Measurements from ENCODE around the gene METTL26. TPM values are rescaled to one million over a fixed set of nuclear protein-coding genes. Genes with fewer than 3 reads are reported as not detected.

Gene METTL26
- total and polyA plus RNA-seq, 9 of the 15 experiments (the other 6 are each of a cell fraction or from before 2014, with no cell fraction given) = 7.3 to 262 (median 80.9) TPM

DNA sequence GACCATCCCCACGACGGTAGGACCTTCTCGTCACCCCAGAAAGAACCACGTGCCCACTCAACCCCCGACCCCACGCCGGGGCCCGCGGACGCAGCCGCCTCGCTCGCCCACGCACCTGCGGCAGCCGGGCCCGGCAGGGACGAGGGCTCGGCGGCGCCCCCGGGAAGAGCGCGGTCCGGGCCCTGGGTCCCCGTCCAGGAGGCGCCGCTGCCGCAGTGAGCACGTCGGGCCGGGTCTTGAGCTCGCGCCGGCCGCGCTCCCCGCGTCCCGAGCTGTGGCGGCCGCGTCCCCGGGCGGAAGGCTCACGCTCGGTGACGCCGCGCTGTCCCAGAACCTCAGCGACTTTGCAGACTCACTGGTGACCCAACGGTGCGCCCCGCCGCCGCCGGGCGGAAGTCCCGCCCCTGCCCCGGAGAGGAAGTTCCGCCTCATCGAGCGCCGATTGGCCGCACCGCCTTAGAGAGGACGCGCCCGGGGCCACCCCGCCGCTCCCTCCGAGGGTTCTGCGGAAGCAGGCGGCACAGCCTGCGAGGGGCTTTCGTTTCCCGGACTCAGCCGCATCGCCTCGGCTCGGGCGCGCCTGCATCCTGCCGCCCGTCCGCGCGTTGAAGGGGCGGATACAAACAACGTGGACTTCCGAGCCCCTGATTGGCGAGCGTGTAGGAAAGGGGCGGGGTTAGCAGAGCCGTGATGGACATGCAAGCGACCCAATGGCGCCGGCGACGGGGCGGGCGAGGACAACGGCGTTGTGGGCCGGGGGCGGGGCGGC lies 47.0 kb downstream of the METTL26 start (continued):
- no peak for TF ChIP-seq ZFP30 (CRISPR knock-in tag; IDR thresholded peaks at IDR 0.05; ENCODE audit: borderline replicate concordance)
- no peak for TF ChIP-seq SREBF1 (IDR thresholded peaks at IDR 0.05; ENCODE audit: borderline replicate concordance, low read depth, low read length)
- TF ChIP-seq BACH1 (tag; IDR thresholded peaks at IDR 0.05) = no peak
- TF ChIP-seq, protein P1, sequence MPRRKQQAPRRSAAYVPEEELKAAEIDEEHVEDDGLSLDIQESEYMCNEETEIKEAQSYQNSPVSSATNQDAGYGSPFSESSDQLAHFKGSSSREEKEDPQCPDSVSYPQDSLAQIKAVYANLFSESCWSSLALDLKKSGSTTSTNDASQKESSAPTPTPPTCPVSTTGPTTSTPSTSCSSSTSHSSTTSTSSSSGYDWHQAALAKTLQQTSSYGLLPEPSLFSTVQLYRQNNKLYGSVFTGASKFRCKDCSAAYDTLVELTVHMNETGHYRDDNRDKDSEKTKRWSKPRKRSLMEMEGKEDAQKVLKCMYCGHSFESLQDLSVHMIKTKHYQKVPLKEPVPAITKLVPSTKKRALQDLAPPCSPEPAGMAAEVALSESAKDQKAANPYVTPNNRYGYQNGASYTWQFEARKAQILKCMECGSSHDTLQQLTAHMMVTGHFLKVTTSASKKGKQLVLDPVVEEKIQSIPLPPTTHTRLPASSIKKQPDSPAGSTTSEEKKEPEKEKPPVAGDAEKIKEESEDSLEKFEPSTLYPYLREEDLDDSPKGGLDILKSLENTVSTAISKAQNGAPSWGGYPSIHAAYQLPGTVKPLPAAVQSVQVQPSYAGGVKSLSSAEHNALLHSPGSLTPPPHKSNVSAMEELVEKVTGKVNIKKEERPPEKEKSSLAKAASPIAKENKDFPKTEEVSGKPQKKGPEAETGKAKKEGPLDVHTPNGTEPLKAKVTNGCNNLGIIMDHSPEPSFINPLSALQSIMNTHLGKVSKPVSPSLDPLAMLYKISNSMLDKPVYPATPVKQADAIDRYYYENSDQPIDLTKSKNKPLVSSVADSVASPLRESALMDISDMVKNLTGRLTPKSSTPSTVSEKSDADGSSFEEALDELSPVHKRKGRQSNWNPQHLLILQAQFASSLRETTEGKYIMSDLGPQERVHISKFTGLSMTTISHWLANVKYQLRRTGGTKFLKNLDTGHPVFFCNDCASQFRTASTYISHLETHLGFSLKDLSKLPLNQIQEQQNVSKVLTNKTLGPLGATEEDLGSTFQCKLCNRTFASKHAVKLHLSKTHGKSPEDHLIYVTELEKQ (CRISPR knock-in tag; IDR thresholded peaks at IDR 0.05) = no peak
- no peak for TF ChIP-seq CAMTA2 (CRISPR knock-in tag; conservative IDR thresholded peaks at IDR 0.05)
- TF ChIP-seq LARP7 (IDR thresholded peaks at IDR 0.05) = no peak
- no peak; the same call in 1 of the 2 replicates for TF ChIP-seq RB1 (IDR thresholded peaks at IDR 0.05; ENCODE audit: low read depth)
- TF ChIP-seq, protein P2, sequence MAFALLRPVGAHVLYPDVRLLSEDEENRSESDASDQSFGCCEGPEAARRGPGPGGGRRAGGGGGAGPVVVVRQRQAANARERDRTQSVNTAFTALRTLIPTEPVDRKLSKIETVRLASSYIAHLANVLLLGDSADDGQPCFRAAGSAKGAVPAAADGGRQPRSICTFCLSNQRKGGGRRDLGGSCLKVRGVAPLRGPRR (CRISPR knock-in tag; IDR thresholded peaks at IDR 0.05) = no peak
- no peak for TF ChIP-seq ZNF232 (CRISPR knock-in tag; IDR thresholded peaks at IDR 0.05)
- peak; percentile 33; the same call in 1 of the 2 replicates for TF ChIP-seq SMAD4 (CRISPR knock-in tag; conservative IDR thresholded peaks at IDR 0.05)
- no peak for TF ChIP-seq ZNF785 (CRISPR knock-in tag; IDR thresholded peaks at IDR 0.05)
- TF ChIP-seq LEF1 (IDR thresholded peaks at IDR 0.05) = no peak
- TF ChIP-seq ZNF75A (CRISPR knock-in tag; IDR thresholded peaks at IDR 0.05) = no peak
- peak; percentile 81 for TF ChIP-seq FOXP1 (CRISPR knock-in tag; IDR thresholded peaks at IDR 0.05)
- TF ChIP-seq ETV1 (tag; conservative IDR thresholded peaks at IDR 0.05; ENCODE audit: low read depth) = no peak
- TF ChIP-seq SRSF1 (IDR thresholded peaks at IDR 0.05; ENCODE audit: low read depth, low read length) = no peak
- TF ChIP-seq NELFE (IDR thresholded peaks at IDR 0.05; ENCODE audit: insufficient read depth, insufficient read length) = no peak
- TF ChIP-seq CHCHD3 (CRISPR knock-in tag; IDR thresholded peaks at IDR 0.05) = no peak
- TF ChIP-seq, protein P3, sequence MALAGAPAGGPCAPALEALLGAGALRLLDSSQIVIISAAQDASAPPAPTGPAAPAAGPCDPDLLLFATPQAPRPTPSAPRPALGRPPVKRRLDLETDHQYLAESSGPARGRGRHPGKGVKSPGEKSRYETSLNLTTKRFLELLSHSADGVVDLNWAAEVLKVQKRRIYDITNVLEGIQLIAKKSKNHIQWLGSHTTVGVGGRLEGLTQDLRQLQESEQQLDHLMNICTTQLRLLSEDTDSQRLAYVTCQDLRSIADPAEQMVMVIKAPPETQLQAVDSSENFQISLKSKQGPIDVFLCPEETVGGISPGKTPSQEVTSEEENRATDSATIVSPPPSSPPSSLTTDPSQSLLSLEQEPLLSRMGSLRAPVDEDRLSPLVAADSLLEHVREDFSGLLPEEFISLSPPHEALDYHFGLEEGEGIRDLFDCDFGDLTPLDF (CRISPR knock-in tag; IDR thresholded peaks at IDR 0.05) = peak; percentile 59; the same call in 1 of the 2 replicates
- TF ChIP-seq, protein P4, sequence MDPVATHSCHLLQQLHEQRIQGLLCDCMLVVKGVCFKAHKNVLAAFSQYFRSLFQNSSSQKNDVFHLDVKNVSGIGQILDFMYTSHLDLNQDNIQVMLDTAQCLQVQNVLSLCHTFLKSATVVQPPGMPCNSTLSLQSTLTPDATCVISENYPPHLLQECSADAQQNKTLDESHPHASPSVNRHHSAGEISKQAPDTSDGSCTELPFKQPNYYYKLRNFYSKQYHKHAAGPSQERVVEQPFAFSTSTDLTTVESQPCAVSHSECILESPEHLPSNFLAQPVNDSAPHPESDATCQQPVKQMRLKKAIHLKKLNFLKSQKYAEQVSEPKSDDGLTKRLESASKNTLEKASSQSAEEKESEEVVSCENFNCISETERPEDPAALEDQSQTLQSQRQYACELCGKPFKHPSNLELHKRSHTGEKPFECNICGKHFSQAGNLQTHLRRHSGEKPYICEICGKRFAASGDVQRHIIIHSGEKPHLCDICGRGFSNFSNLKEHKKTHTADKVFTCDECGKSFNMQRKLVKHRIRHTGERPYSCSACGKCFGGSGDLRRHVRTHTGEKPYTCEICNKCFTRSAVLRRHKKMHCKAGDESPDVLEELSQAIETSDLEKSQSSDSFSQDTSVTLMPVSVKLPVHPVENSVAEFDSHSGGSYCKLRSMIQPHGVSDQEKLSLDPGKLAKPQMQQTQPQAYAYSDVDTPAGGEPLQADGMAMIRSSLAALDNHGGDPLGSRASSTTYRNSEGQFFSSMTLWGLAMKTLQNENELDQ (CRISPR knock-in tag; IDR thresholded peaks at IDR 0.05; ENCODE audit: borderline replicate concordance) = no peak
- TF ChIP-seq ATF1 (CRISPR knock-in tag; IDR thresholded peaks at IDR 0.05) = no peak
- peak; percentile 92 for TF ChIP-seq ATF1 (tag; IDR thresholded peaks at IDR 0.05)
